ENCODE results near the gene MEF2A.
A peak's percentile ranks its signal among the peaks of the same experiment; 100 is the strongest.

Gene MEF2A

GRCh38 chr15:99731336-99732123 is 165.7 kb downstream of the MEF2A start:
- no peak for TF ChIP-seq ZNF70 (CRISPR knock-in tag; IDR thresholded peaks at IDR 0.05)
- no peak for TF ChIP-seq GLIS3 (CRISPR knock-in tag; IDR thresholded peaks at IDR 0.05)
- no peak for TF ChIP-seq CSRNP3 (CRISPR knock-in tag; IDR thresholded peaks at IDR 0.05)
- no peak for TF ChIP-seq TSHZ2 (CRISPR knock-in tag; IDR thresholded peaks at IDR 0.05)
- TF ChIP-seq CSDC2 (CRISPR knock-in tag; IDR thresholded peaks at IDR 0.05), result no peak
- TF ChIP-seq RARB (CRISPR knock-in tag; IDR thresholded peaks at IDR 0.05), result no peak
- TF ChIP-seq ZFP30 (CRISPR knock-in tag; IDR thresholded peaks at IDR 0.05), result no peak
- no peak for TF ChIP-seq ISL1 (CRISPR knock-in tag; IDR thresholded peaks at IDR 0.05)
- no peak for TF ChIP-seq ZNF565 (CRISPR knock-in tag; conservative IDR thresholded peaks at IDR 0.05; ENCODE audit: low read depth)
- TF ChIP-seq ARNTL (CRISPR knock-in tag; IDR thresholded peaks at IDR 0.05; ENCODE audit: borderline replicate concordance, low read depth), result no peak
- no peak for TF ChIP-seq ESRRG (CRISPR knock-in tag; IDR thresholded peaks at IDR 0.05)
- no peak for TF ChIP-seq ZNF8 (CRISPR knock-in tag; IDR thresholded peaks at IDR 0.05)
- TF ChIP-seq ZC3H10 (CRISPR knock-in tag; IDR thresholded peaks at IDR 0.05), result no peak
- TF ChIP-seq BACH2 (CRISPR knock-in tag; IDR thresholded peaks at IDR 0.05; ENCODE audit: borderline replicate concordance), result no peak
- no peak for TF ChIP-seq OSR1 (CRISPR knock-in tag; IDR thresholded peaks at IDR 0.05)
- no peak for TF ChIP-seq ZFP3 (CRISPR knock-in tag; IDR thresholded peaks at IDR 0.05)
- no peak for TF ChIP-seq CREB5 (CRISPR knock-in tag; IDR thresholded peaks at IDR 0.05; ENCODE audit: low read depth)
- no peak for TF ChIP-seq TCF4 (CRISPR knock-in tag; IDR thresholded peaks at IDR 0.05; ENCODE audit: borderline replicate concordance)
- TF ChIP-seq SNAI2 (CRISPR knock-in tag; IDR thresholded peaks at IDR 0.05), result no peak
- no peak for ATAC-seq

DNA sequence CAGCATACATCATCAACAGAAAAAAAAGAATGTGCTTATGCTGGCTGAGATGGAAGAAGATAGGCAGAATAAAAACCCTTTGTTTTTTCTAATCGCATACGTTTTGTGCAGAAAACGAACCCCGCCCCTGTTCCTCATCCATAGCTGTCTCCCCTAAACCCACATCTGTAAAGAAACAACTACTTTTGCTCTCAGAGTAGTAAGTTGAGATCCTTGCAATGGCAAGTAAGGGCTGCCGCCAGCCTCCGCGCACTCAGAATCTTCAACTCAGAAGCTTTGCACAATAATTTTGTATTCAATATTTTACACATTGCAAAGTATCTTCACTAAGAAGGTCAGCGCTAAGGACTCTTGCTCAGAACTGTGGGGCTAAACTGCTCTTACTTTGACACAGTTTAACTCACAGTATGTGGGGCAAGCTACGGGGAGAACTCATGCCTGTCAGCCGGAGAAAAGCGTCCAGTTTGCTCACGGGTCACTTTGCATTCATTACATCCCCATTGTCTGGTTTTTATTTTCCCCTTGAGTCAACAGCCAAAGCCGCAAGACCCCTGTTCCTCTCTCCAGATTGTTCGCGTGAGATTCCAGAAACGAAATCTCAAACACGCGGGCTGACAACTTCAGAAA is 166.5 kb downstream of the MEF2A start:
- ATAC-seq, result 0 out of 3 replicates have a peak, but pooled peaks have one; percentile 6

DNA sequence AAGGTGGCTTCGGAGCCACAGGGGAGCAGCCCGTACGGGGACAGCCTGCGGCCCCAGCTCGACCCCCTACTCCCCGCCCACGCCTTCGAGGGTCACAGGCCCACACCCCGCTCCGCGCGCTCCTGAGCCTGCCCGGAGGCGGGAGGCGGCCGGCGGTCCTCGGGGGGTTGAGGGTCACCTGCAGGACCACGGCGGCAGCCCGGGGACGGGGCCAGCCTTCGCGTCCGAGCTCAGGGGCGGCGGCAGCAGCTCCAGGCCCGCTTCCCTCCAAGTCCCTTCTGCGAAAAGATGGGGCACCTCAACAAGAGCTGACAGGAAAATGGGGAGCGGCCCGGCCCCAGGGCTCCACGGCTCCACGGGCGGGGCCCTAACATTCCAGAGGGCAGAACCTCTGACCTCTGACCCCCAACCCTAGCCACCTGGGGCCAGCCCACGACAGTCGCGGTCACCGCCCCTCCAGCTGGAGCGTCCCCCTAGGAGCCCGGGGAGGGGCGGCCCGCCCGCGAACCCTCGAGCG is 167.0 kb downstream of the MEF2A start:
- peak; percentile 13 for ATAC-seq

More for the DNA sequence above, 166.5 kb downstream of the MEF2A start:
- TF ChIP-seq ZNF565 (CRISPR knock-in tag; conservative IDR thresholded peaks at IDR 0.05; ENCODE audit: low read depth) (no peak), OSR1 (CRISPR knock-in tag; IDR thresholded peaks at IDR 0.05) (no peak), ARNTL (CRISPR knock-in tag; IDR thresholded peaks at IDR 0.05; ENCODE audit: borderline replicate concordance, low read depth) (no peak)

More for the DNA sequence above, 167.0 kb downstream of the MEF2A start:
- TF ChIP-seq TCF4 (CRISPR knock-in tag; IDR thresholded peaks at IDR 0.05; ENCODE audit: borderline replicate concordance) (no peak), ZFP30 (CRISPR knock-in tag; IDR thresholded peaks at IDR 0.05) (no peak), TOX (CRISPR knock-in tag; IDR thresholded peaks at IDR 0.05; ENCODE audit: borderline replicate concordance) (no peak), TSHZ2 (CRISPR knock-in tag; IDR thresholded peaks at IDR 0.05) (no peak), GLIS3 (CRISPR knock-in tag; IDR thresholded peaks at IDR 0.05) (no peak), BACH2 (CRISPR knock-in tag; IDR thresholded peaks at IDR 0.05; ENCODE audit: borderline replicate concordance) (no peak), ZNF8 (CRISPR knock-in tag; IDR thresholded peaks at IDR 0.05) (no peak), PPARA (CRISPR knock-in tag; IDR thresholded peaks at IDR 0.05; ENCODE audit: borderline replicate concordance) (no peak), POU6F1 (CRISPR knock-in tag; IDR thresholded peaks at IDR 0.05; ENCODE audit: borderline replicate concordance, low read depth) (no peak), ISL1 (CRISPR knock-in tag; IDR thresholded peaks at IDR 0.05) (no peak), ZNF70 (CRISPR knock-in tag; IDR thresholded peaks at IDR 0.05) (no peak), ESRRG (CRISPR knock-in tag; IDR thresholded peaks at IDR 0.05) (no peak), ZC3H10 (CRISPR knock-in tag; IDR thresholded peaks at IDR 0.05) (no peak)
- TF ChIP-seq, protein P1, sequence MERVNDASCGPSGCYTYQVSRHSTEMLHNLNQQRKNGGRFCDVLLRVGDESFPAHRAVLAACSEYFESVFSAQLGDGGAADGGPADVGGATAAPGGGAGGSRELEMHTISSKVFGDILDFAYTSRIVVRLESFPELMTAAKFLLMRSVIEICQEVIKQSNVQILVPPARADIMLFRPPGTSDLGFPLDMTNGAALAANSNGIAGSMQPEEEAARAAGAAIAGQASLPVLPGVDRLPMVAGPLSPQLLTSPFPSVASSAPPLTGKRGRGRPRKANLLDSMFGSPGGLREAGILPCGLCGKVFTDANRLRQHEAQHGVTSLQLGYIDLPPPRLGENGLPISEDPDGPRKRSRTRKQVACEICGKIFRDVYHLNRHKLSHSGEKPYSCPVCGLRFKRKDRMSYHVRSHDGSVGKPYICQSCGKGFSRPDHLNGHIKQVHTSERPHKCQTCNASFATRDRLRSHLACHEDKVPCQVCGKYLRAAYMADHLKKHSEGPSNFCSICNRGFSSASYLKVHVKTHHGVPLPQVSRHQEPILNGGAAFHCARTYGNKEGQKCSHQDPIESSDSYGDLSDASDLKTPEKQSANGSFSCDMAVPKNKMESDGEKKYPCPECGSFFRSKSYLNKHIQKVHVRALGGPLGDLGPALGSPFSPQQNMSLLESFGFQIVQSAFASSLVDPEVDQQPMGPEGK (CRISPR knock-in tag; IDR thresholded peaks at IDR 0.05; ENCODE audit: borderline replicate concordance), result no peak
